ENCODE results near the gene MBOAT1. TPM values are rescaled to one million over a fixed set of nuclear protein-coding genes. Genes with fewer than 3 reads are reported as not detected.

The MBOAT1 gene
- total RNA-seq, 2 experiments from 2014 or later, result 5.4 to 6.4 TPM

GRCh38 chr6:20192625-20193024 is 19.6 kb downstream of the MBOAT1 start:
- Mint-ChIP-seq H3K36me3 (ENCODE audit: low read depth) (peaks cover 1% of the 10 kb centered on the region), H3K27ac (no peak overlapping the region), H3K4me1 (ENCODE audit: low read depth) (peaks cover 3% of the 10 kb centered on the region), H3K4me3 (no peak overlapping the region), H3K9me3 (no peaks in the 10 kb centered on the region), H3K27me3 (no peaks in the 10 kb centered on the region)
- POLR2A ChIA-PET, result no interaction called here
- intact Hi-C loops (cut with micrococcal nuclease), result no loop called here
- CTCF ChIA-PET, result interaction anchor here (0.9 kb wide), 1 partner anchor 11 kb away, joined by 4 read pairs; no protein-coding TSS in a partner anchor
- no peak for TF ChIP-seq CTCF (IDR thresholded peaks at IDR 0.05)
- ATAC-seq (no peak), DNase-seq (no peak)

- no peak overlapping the region for H3K4me3 Mint-ChIP-seq
- POLR2A ChIA-PET, result no interaction called here
- H3K27ac Mint-ChIP-seq, result peak overlapping the region; percentile 11
- H3K36me3 Mint-ChIP-seq (ENCODE audit: low read depth), result peaks cover 1% of the 10 kb centered on the region
- H3K4me1 Mint-ChIP-seq (ENCODE audit: low read depth), result peaks cover 3% of the 10 kb centered on the region
- DNase-seq (no peak), ATAC-seq (no peak)
- CTCF ChIA-PET, result interaction anchor here (0.9 kb wide), 1 partner anchor 11 kb away, joined by 4 read pairs; no protein-coding TSS in a partner anchor
- intact Hi-C loops (cut with micrococcal nuclease), result no loop called here
- no peaks in the 10 kb centered on the region for H3K9me3 Mint-ChIP-seq
- TF ChIP-seq CTCF (IDR thresholded peaks at IDR 0.05), result no peak
- H3K27me3 Mint-ChIP-seq, result no peaks in the 10 kb centered on the region
Observed at GRCh38 chr6:20191992-20192391, 20.3 kb downstream of the MBOAT1 start.

GRCh38 chr6:20188630-20189075 is 23.6 kb downstream of the MBOAT1 start:
- CTCF ChIA-PET, result no interaction called here

GRCh38 chr6:20186981-20187380 is 25.3 kb downstream of the MBOAT1 start:
- no peak overlapping the region for H3K4me3 Mint-ChIP-seq
- TF ChIP-seq CTCF (IDR thresholded peaks at IDR 0.05), result no peak
- no peak for ATAC-seq
- peaks cover 4% of the 10 kb centered on the region for H3K36me3 Mint-ChIP-seq (ENCODE audit: low read depth)
- no peaks in the 10 kb centered on the region for H3K27me3 Mint-ChIP-seq
- CTCF ChIA-PET, result interaction anchor here (1.2 kb wide), 1 partner anchor 60 kb away, joined by 4 read pairs; no protein-coding TSS in a partner anchor
- DNase-seq, result no peak
- H3K4me1 Mint-ChIP-seq (ENCODE audit: low read depth), result no peaks in the 10 kb centered on the region
- no peaks in the 10 kb centered on the region for H3K9me3 Mint-ChIP-seq
- POLR2A ChIA-PET, result interaction anchor here (0.7 kb wide), 1 partner anchor 13 kb away, joined by 3 read pairs; no protein-coding TSS in a partner anchor
- no peak overlapping the region for H3K27ac Mint-ChIP-seq
- intact Hi-C loops (cut with micrococcal nuclease), result no loop called here

More at GRCh38 chr6:20188630-20189075, 23.6 kb downstream of the MBOAT1 start:
- H3K36me3 Mint-ChIP-seq (ENCODE audit: low read depth), result peaks cover 5% of the 10 kb centered on the region
- ATAC-seq, result peak; percentile 30
- intact Hi-C loops (cut with micrococcal nuclease), result no loop called here
- peaks cover 3% of the 10 kb centered on the region for H3K4me1 Mint-ChIP-seq (ENCODE audit: low read depth)
- no peak for TF ChIP-seq CTCF (IDR thresholded peaks at IDR 0.05)
- H3K27me3 Mint-ChIP-seq, result no peaks in the 10 kb centered on the region
- no peak overlapping the region for H3K4me3 Mint-ChIP-seq
- POLR2A ChIA-PET, result no interaction called here
- no peak for DNase-seq
- no peak overlapping the region for H3K27ac Mint-ChIP-seq
- no peaks in the 10 kb centered on the region for H3K9me3 Mint-ChIP-seq

GRCh38 chr6:20183706-20184105 is 28.6 kb downstream of the MBOAT1 start:
- Mint-ChIP-seq H3K27ac (no peak overlapping the region), H3K4me3 (no peak overlapping the region), H3K4me1 (ENCODE audit: low read depth) (peaks cover 2% of the 10 kb centered on the region), H3K9me3 (no peaks in the 10 kb centered on the region), H3K27me3 (no peaks in the 10 kb centered on the region), H3K36me3 (ENCODE audit: low read depth) (peaks cover 8% of the 10 kb centered on the region)
- no peak for TF ChIP-seq CTCF (IDR thresholded peaks at IDR 0.05)
- no peak for ATAC-seq
- intact Hi-C loops (cut with micrococcal nuclease), result no loop called here
- POLR2A ChIA-PET, result interaction anchor here (1.1 kb wide), 1 partner anchor 18 kb away, joined by 3 read pairs; no protein-coding TSS in a partner anchor
- DNase-seq, result no peak
- CTCF ChIA-PET, result no interaction called here
